NCI-H187 treated with DMSO at 0.1 percent for 48 hours (cell line): Measurements from ENCODE around the gene UGT1A10.
A peak's percentile ranks its signal among the peaks of the same experiment; 100 is the strongest.
"Not testable (repeated sequence)": the region's sequence is repeated elsewhere in the genome, so short reads cannot be mapped to it uniquely, and the experiment has no call there.

Source experiments
- DNase-seq: peaks from one replicate; lab custom pipeline; 2025; lab: John Stamatoyannopoulos, UW

Gene UGT1A10

DNA sequence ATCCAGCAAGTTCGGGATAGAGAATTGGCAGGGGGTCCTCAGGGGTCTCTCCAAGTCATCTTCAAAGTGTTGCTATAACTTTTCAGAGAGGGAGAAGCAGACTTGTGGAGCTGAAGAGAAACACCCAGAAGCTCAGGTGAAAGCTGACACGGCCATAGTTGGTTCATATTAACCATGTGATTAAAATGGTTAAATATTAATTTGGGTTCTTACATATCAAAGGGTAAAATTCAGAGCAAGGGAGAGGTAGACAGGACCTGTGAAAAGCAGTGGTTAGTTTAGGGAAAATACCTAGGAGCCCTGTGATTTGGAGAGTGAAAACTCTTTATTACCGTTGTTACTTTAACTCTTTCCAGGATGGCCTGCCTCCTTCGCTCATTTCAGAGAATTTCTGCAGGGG, 56.4 kb downstream of the UGT1A10 start, which contains the start of gene UGT1A6:
UGT1A6 (plus strand) TSS at position 243 of the 400 bp plus-strand sequence; CDS start at position 358, 115 bp downstream.
- DNase-seq = no peak

DNA sequence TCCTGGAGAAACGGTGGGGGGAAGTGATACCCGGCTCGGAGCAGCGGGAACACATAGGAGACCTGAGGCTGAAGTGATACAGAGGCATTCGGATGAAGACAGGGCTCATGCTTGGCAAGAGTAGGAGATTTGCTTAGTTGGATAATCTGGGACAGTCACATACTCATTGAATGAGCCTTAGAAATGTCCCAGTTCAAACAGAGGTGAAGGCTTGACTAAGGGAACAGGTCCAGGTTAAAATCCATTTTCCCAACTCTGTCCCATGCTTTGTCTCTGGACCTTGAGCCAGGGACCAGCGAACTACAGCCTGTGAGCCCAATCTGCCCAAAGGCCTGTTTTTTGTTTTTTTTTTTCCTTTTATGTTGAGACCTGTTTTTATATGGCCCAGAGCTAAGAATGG, 57.7 kb downstream of the UGT1A10 start:
- no peak for DNase-seq

DNA sequence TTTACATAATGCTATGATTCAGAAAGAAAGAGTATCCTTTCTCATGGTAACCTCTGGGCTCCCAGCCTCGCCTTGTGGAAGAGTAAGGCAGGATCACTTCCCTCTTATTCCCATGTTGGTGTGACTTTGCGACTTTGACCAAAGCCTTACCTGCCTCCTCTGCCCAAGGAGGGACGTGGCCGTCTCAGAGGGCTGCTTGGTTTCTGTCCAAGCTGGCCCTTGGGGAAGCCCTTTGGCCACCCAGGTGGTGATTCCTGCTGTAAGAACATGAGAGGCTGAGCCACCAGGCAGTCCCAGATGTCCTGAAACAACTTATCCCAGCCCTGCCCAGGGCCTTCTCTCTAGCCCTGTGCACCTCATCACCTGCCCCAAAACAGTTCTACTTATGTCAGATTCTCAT, 62.5 kb downstream of the UGT1A10 start:
- DNase-seq = no peak

DNA sequence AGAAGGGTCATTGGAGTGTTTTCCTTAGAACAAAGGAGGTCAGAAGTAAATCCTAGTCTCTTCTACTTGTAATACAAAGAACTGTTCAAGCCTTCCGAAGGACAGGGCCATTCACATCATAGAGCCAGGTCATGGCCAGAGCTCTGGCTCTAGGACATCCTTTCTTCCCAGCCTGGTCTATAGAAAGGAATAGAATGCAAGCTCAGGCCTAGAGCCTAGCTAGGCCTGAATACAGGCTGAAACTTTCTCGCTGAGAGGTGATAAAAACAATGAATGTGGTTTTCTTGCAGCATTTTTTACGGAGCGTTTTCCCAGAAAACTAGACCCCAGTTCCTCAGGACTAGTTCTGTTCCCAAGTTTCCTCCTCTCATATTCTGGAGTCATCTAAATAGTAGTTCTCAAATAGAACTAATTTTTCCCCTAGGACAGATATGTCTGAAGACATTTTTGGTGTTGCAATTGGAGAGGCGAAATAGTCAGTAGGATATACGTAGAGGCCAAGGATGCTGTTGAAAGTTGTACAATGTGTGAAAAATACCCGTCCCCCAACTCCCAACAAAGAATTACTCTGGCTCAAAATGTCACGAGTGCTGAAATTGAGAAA, 63.3 kb downstream of the UGT1A10 start:
- no peak for DNase-seq

DNA sequence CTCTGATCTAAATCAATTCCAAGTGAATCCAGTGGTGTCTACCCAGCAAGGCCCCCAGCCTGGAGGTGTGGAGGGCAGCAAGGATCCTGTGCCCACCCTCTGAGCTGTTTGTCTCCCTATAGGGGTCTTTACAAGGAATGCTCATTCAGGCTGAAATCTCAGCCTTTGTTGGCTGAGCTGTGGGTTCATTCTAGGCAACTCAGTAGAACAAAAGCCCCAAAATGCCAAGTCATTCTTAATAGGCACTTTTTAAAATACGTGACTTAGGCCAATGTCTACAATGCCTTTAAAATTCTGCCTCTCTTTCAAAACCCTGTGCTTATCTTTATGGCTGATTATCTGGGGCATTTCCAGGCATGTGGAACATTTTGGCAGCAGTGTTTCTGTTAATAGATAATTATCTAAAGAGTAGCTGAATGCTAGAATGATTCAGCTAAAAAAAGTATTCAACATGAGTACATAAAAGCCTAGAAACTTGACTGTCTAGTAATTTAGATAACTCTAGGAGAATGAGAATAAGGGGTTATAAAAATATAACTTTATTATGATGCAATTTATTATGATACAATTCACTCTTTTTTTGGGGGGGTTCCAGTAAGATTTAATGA, 63.9 kb downstream of the UGT1A10 start:
- DNase-seq = no peak

DNA sequence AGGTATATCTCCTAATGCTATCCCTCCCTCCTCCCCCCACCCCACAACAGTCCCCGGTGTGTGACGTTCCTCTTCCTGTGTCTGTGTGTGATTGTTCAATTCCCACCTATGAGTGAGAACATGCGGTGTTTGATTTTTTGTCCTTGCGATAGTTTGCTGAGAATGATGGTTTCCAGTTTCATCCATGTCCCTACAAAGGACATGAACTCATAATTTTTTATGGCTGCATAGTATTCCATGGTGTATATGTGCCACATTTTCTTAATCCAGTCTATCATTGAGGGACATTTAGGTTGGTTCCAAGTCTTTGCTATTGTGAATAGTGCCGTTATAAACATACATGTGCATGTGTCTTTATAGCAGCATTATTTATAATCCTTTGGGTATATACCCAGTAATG, 64.6 kb downstream of the UGT1A10 start:
- DNase-seq = not testable (repeated sequence)

DNA sequence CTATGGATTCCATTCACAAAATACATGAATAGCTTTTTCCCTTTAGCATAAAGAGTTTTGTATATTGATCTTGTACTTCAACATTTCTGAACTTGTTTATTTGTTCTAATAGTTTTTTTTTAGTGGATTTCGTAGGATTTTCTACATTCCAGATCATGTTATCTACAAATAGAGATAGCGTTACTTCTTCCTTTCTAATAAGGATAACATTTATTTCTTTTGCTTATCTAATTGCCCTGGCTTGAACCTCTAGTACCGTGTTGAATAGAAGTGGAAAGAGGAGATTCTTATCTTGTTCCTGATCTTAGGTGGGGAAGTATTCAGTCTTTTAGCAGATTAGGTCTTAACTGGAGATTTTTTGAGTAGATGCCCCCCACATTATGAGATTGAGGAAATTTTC, 66.0 kb downstream of the UGT1A10 start:
- no peak for DNase-seq

DNA sequence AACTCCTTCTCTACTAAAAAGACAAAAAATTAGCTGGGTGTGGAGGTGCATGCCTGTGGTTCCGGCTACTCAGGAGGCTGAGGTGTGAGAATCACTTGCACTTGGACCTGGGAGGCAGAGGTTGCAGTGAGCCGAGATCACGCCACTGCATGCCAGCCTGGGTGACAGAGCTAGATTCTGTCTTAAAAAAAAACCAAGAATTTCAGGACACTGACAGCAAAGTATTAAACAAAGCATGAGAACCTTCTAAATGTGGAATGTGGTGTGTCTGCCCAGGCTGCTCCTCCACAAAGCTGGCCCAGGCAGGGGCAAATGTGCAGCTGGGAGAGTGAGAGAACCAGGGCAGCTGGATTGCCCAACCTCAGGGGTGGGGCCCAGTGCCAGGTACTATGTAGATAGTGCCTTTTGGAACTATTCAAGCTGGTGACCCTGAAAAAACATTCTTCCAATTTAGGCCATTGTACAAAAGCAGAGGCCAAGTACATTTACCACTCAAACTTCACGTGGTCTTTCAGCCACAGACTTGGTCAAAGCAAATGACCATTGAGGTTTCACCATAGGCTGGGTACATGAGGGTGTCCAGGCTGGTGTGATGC, 69.8 kb downstream of the UGT1A10 start:
- DNase-seq = no peak

DNA sequence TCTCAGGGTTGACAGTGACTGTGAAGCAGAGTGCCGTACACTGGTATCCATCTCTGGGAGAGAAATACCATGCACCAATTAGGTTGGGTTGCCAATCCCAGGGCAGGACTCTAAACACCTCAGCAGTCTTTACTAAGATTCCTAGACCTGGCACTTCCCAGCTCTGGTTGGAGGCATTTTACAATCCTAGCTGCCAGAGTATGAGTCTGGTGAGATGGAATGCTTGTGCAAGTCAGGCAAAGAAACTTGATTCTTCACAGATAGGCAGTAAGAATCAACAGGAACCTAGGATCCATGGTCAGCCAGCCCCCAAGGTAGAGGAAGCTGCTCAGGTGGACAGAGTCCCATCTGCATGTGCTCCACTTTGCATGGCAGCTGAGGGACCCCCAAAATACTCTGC, 70.5 kb downstream of the UGT1A10 start:
- no peak for DNase-seq

DNA sequence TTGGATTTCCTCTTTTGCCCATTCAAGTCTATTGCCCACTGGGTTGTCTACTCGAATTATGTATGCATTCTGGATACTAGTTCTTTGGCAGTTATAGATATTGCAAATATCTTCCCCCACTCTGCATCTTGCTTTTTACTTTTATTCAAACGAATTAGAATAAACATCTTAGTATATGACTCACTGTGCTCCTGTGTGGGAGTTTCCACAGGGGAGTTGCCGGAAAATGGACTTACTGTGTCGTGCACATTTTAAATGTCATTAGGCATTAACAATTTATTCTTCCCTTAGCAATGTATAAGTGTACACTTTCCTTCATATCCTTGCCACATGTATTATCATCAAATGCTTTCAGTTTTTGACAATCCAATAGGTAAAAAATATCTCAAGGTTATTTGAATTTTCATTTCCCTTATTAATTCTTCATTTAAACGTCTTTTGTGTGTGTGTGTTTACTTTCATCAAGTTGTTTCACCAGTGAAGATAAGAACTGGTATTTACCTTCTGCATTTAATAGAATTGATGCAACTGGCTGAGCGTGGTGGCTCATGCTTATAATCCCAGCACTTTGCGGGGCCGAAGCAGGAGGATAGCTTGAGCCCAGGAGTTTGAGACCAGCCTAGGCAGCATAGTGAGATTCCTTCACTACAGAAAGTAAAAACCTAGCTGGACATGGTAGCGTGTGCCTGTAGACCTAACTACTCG, 71.8 kb downstream of the UGT1A10 start:
- DNase-seq = no peak

DNA sequence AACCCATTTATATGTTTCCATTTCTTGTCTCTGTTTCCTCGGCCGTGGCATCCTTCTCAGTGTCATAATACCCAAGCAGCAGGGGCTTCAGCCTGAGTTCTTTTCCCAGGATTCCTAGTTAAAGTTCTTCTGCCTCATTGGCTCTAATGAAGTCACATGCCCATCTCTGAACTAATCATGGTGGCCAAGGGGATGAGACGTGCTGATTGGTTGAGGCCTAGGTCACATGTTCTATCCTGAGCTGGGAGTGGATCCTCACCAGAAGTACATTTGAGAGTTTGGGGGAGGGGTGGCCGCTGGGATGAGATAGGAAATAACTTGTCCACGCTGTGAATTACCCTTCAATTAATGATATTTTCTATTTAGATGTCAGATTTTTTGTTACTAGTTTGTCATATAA, 72.7 kb downstream of the UGT1A10 start:
- no peak for DNase-seq

DNA sequence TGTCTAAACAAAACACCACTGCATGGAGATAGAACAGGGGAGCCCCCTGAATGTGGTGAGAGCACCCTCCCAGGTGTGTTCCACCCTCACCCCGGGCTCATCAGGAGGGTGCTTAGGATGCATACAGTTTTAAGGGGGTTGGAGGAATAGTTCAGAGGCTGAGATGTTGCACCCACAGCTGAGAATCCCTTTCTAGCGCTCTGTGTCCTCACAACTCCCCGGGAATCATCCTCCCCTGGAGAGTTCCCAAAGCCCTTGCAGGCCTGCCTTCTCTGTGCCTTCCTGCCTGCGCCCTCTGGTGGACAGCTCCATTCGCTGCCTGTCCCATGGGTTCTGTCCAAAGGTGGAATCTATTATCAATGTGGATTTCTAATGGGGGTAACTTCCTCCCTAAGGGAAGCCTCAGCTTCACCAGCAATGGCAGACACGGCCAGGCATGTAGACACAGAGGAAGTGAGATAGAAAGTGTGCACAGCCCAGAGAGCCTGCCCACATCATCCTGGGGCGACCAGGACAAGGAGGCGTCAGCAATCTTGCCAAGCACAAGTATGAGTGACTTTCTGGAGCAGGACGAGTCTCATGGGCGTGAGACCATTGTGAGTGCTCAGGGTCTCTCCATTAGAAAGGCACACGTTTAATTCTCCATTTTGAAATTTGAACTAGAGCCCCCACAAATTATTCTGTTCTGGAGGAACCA, 75.2 kb downstream of the UGT1A10 start:
- DNase-seq = peak; percentile 10

DNA sequence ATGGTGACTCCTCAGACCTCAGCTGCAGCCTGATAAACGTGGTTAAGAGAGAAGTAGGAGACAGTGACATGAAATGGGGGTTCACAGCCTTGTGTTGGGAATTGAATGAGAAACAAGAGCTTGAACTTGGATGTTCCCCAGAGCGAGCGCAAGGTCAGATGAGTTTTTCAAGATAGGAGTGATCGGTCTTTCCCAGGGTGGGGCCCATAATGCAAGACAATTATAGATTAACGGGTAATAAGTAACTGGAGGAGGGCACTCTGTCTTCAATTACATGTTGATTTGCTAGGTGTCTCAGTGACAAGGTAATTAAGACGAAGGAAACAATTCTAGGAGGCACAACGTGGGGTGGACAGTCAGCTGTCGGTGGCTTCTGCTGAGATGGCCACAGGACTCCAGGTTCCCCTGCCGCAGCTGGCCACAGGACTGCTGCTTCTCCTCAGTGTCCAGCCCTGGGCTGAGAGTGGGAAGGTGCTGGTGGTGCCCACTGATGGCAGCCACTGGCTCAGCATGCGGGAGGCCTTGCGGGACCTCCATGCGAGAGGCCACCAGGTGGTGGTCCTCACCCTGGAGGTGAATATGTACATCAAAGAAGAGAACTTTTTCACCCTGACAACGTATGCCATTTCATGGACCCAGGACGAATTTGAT, 76.5 kb downstream of the UGT1A10 start, which contains the start of gene UGT1A5:
UGT1A5 (plus strand) TSS at position 297 of the 651 bp plus-strand sequence; CDS start at position 382, 85 bp downstream.
- no peak for DNase-seq

DNA sequence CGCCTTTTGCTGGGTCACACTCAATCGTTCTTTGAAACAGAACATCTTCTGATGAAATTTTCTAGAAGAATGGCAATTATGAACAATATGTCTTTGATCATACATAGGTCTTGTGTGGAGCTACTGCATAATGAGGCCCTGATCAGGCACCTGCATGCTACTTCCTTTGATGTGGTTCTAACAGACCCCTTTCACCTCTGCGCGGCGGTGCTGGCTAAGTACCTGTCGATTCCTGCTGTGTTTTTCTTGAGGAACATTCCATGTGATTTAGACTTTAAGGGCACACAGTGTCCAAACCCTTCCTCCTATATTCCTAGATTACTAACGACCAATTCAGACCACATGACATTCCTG, 77.0 kb downstream of the UGT1A10 start:
- DNase-seq = no peak

DNA sequence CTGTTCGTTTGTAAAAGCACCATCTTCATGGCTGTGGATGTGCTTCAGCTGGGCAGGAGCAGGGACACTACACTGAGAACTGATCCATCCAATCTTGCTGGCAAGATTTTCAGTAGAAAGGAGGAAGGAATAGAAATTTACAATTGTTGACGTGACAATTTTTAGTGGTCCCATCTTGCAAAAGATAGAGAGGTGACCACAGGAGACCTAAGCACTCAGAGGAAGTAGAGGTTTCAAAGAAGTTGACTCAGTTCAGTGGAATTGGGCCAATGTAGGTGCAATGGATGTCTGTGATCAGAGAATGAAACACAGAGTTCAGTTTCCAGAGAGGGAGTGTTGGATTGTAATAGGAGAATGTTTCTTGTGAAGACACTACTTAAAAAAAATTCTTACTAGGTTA, 77.9 kb downstream of the UGT1A10 start:
- DNase-seq = no peak

DNA sequence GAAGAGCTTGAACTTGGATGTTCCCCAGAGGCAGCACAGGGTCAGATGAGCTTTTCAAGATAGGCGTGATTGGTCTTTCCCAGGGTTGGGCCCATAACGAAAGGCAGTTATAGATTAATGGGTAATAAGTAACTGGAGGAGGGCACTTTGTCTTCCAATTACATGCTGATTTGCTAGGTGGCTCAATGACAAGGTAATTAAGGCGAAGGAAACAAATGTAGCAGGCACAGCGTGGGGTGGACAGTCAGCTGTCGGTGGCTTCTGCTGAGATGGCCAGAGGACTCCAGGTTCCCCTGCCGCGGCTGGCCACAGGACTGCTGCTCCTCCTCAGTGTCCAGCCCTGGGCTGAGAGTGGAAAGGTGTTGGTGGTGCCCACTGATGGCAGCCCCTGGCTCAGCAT, 82.3 kb downstream of the UGT1A10 start, which contains the start of gene UGT1A4:
UGT1A4 (plus strand) TSS at position 185 of the 400 bp plus-strand sequence; CDS start at position 270, 85 bp downstream.
- DNase-seq = no peak

DNA sequence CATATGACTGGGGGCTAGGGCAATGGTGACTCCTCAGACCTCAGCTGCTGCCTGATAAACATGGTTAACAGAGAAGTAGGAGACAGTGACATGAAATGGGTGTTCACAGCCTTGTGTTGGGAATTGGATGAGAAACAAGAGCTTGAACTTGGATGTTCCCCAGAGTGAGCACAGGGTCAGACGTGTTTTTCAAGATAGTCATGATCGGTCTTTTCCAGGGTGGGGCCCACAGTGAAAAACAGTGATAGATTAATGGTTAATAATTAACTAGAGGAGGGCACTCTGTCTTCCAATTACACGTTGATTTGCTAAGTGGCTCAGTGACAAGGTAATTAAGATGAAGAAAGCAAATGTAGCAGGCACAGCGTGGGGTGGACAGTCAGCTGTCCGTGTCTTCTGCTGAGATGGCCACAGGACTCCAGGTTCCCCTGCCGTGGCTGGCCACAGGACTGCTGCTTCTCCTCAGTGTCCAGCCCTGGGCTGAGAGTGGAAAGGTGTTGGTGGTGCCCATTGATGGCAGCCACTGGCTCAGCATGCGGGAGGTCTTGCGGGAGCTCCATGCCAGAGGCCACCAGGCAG, 92.6 kb downstream of the UGT1A10 start, which contains the start of gene UGT1A3:
UGT1A3 (plus strand) TSS at position 320 of the 579 bp plus-strand sequence; CDS start at position 405, 85 bp downstream.
- DNase-seq = no peak

DNA sequence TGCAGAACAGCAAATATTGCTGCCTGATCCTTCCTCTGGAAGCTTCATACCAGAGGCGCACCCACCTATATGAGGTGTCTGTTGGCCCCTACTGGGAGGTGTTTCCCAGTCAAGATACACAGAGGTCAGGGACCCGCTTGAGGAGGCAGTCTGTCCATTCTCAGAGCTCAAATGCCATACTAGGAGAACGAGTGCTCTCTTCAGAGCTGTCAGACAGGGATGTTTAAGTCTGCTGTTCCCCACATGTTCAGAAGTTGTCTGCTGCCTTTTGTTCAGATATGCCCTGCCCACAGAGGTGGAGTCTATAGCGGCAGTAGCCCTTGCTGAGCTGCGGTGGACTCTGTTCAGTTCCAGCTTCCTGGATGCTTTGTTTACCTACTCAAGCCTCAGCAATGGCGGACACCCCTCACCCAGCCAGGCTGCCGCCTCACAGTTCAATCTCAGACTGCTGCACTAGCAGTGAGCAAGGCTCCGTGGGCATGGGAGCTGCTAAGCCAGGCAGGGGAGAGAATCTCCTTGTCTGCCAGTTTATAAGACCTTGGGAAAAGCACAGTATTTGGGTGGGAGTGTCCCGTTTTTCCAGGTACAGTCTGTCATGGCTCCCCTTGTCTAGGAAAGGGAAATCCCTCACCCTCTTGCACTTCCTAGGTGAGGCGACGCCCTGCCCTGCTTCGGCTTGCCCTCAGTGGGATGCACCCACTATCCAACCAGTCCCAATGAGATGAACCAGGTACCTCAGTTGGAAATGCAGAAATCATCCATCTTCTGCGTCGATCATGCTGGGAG, 100.8 kb downstream of the UGT1A10 start:
- not testable (repeated sequence) for DNase-seq

DNA sequence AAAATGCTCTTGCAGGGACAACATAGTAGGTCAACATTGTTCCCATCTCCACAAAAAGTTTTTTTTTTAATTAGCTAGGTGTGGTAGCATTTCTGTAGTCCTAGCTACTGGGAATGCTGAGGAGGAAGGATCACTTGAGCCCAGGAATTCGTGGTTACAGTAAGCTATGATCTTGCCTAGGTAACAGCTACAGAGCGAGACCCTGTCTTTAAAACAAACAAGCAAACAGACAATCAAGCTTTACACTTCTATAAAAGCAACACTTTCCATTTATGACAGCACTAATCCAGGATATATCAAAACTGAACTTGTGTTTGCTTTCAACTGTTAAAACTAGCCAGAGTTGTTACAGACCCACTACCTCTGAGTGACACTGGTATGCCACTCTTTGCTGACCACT, 104.6 kb downstream of the UGT1A10 start:
- no peak for DNase-seq
